ENCODE measurements around the gene SIN3B.

Gene SIN3B

GRCh38 chr19:16888629-16889365 is 59.6 kb downstream of the SIN3B start, which contains the start of gene F2RL3:
TSS of gene F2RL3 (plus strand) at chr19:16888999. CDS start at chr19:16889190, 191 bp downstream.
- DNase-seq (ENCODE audit: low read depth, low spot score): no peak

GRCh38 chr19:16889366-16889882 is 60.2 kb downstream of the SIN3B start:
- no peak for DNase-seq (ENCODE audit: low read depth, low spot score)

- no peak for DNase-seq (ENCODE audit: low read depth, low spot score)
Measured at GRCh38 chr19:16889883-16890460, 60.8 kb downstream of the SIN3B start.

- DNase-seq (ENCODE audit: low read depth, low spot score): no peak
Measured at GRCh38 chr19:16890461-16891184, 61.4 kb downstream of the SIN3B start.

DNA sequence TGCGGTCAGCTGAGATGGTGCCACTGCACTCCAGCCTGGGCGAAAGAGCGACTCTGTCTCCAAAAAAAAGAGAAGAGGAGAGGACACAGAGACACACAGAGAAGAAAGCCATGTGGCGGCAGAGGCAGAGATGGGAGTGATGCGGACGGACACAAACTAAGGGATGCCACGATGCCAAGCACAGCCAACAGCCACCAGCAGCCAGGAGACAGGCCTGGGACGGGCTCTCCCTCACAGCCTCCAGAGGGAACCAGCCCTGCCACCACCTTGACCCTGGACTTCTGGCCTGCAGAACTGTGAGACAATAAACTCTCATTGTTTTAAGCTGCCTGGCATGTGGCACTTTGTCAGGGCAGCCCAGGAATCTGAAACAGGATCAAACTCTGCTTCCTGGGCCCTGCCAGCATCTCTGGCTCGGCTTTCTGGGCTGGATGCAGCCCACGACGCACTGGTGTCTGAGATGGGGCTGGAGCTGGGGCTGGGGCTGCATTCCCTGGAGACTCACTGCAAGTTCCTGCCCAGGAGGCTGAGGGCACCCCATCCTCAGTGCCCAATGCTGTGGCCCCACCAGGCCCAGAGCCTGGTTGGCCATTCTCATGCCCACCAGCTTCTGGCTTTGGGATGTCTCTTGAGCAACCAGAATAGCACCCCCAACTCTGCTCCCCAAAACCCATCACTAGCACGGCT is 62.6 kb downstream of the SIN3B start:
- no peak for DNase-seq (ENCODE audit: low read depth, low spot score)

DNA sequence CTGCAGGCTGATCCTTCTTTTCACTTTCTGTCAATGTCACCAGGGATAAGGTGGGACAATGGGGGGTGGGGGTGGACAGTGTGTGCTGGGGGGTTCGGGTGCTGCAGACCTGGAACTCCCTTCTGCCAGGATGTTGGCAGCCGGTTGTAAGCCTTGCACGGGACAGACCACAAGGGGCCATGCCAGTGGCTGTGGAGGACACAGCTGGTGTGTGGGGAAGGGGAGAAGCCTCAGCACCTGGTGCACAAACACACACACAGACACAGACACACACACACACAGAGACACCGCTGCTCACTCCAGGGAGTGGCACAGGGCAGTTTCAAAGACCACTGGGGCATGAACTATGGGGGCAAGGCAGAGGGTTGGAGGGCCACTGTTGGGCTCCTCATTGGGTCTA is 63.2 kb downstream of the SIN3B start:
- DNase-seq (ENCODE audit: low read depth, low spot score): no peak

- no peak for DNase-seq (ENCODE audit: low read depth, low spot score)
Measured at GRCh38 chr19:16892868-16893685, 63.9 kb downstream of the SIN3B start.

DNA sequence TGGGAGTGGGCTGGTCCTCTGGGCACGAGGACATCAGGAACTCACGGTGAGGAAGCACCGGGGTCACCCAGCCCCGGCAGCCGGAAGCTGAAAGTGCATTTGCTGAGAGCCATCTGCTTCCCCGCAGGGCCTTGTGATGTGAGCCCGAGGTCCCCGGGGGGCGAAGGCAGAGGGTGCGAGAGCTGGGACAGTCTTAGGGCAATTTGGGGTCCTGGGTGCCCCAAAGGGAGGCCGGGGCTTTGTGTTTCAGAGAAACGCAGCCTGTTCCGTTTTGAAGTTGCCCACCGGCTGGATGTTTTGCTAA is 64.4 kb downstream of the SIN3B start:
- DNase-seq (ENCODE audit: low read depth, low spot score): no peak

GRCh38 chr19:16894080-16894479 is 64.9 kb downstream of the SIN3B start:
- DNase-seq (ENCODE audit: low read depth, low spot score): no peak

DNA sequence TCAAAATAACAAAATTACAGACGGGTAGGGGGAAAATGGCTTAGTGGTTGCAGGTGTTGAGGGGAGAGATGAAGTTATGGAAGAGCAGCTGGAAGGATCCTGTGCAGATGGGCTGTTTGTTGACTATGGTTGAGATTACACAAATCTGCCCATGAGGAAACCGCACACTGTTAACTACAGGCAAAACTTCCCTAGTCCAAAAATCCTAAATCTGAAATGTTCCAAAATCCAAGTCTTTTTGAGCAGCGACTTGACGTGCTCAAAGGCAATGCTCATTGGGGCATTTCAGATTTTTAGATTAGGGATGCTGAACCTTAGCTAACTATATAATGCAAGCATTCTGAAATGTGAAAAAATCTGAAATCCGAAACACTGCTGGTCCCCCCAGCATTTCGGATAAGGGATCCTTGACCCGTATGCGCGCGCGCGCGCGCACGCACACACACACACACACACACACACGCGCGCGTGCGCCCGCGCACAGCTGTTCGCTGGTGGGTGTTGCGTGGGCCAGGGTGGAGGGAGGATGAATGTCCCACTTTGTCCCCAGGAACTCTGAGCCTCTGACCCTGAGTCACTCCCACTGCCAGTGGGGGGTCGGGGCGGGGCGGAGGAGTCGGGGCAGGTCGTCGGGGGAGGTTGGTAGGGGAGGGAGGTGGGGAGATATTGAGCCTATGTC is 66.4 kb downstream of the SIN3B start:
- DNase-seq (ENCODE audit: low read depth, low spot score): no peak

DNA sequence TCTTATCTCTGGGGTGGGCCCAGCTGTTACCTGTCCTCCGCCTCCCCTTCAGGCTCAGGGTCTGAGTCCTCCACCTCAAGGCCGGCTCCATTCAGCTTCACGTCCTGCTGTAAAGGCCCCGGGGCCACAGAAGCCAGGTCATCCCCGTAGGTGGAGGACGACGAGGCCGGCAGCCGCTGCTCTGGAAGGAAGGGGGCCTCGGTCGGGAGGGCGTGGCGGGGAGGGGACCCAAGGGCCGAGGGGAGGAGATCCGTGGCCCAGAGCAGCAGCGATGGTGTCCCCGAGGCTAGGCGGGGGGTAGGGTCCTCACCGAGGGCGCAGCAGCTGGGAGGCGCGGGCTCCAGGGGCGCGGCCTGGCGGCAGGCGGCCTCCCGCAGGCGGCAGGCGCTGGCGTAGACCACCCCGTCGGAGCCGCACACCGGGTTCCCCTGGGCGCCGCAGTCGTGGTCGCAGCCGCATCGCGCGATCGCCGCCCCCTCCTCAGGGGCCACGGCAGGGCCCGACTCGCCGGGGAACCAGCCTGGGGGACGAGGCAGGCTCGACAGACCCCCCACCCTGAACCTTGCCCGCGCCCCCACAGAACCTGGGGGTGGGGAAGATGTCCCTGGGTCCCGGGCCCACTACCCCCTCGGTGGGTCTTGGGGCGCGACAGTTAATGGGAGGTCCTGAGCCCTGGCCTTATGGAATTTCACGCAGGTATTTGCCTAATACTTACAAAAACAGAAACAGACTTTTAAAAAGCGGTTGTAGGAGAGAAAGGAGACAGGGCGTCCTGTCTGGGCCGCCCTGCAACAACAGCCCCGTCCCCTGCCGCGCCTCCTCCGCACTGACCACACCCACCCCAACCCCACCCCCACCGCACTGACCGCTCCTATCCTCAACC is 67.2 kb downstream of the SIN3B start:
- no peak for DNase-seq (ENCODE audit: low read depth, low spot score)

DNA sequence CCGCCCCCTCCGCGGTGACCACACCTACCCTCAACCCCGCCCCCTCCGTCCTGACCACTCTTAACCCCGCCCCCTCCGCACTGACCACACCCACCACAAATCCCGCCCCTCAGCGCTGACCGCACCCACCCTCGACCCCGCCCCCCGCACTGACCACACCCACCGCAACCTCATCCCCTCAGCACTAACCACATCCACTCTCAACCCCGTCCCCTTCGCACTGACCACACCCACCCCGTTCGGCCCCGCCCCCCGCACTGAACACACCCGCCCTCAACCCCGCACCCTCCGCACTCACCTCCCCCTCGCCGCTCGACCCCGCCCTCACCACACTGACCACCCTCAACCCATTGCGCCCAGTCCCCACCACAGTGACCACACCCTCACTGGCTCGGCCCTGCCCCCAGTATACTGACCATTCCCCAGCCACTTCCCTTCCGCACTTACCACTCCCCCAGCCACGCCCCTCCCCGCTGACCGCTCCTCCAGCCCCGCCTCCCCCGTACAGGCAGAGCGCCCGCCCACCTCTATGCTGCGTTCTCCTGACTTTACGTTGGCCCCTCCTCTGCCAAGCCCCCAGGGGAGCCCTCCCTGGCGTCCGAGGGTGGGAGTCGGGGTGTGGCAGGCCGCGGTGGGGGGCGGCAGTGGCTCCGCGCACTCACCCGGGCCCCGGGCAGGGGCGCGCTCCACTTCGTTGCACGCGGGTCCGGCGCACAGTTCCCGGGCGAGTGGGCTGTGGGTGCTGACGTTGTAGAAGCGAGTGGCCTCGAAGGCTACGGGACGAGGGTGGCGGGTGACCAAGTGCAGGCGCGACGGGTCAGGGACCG is 68.0 kb downstream of the SIN3B start:
- peak; percentile 87 for DNase-seq (ENCODE audit: low read depth, low spot score)

DNA sequence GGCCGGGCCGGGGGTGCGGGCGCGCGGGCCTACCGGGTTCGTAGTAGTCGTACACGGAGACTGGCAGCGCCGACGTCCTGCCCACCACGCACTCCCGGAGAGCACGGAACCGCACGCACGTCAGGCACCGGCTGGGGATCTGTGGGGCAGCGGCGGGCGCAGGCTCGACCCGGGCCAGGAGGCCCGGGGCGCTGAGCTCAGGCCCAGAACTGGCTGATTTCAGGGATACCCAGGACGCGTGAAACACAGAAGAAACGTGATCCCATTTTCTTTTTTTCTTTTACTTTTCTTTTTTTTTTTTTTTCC is 68.6 kb downstream of the SIN3B start:
- no peak for DNase-seq (ENCODE audit: low read depth, low spot score)

DNA sequence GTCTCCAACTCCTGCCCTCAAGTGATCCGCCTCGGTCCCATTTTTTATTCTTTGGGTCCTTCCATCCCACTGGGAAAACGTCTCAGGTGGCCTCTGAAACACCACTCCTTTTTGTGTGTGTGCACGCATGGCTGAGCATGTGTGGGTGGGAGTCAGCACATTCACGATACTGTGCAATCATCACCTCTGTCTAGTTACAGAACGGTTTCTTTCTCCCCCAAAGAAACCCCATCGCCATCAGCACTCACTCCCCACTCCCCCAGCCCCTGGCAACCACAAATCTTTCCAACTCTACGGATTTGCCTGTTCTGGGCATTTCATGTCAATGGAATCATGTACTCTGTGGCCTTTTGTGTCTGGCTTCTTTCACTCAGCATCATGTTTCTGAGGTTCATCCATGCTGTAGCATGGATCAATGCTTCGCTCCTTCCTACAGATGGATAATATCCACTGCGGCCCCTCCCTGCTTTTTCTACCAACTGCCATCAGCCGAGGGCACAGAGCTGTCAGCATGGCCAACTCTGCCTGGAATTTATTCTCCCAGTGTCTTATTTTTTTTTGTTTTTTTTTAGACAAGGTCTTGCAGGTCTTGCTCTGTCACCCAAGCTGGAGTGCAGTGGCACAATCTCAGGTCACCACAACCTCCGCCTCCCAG is 69.3 kb downstream of the SIN3B start:
- no peak for DNase-seq (ENCODE audit: low read depth, low spot score)

- DNase-seq (ENCODE audit: low read depth, low spot score): no peak
Measured at GRCh38 chr19:16899566-16900075, 70.4 kb downstream of the SIN3B start.

DNA sequence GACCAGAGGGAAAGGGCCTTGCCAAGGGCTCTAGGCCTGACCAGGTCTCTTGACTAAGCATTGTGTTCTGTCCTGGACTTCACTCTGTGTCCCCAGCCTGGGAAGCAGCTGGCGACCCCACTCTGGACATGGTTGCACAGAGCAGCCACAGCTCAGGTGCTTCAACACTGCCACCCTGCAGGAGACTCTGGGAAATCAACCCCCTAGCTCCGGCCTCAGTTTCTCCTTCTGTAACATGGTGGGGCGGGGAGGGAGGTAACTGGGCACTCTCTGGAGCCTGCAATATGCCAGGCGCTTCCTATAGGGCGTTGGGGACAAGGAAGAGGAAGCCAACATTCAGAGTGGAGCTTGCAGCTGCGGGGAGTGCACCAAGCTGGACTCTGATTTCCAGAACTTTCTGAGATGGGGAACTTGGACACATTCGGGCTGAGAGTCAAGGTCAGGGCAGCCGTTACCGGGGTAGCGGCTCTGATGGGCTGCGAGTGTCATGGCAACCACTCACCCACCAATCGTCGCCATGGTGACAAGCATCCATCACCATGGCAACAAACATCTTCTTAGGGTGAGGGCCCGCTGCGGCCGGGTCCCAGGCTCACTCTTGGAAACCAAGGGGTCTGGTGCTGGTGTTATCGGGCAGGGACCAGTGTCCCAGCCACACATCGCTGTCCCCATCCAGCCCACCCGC is 72.4 kb downstream of the SIN3B start:
- DNase-seq (ENCODE audit: low read depth, low spot score): no peak

- no peak for DNase-seq (ENCODE audit: low read depth, low spot score)
Measured at GRCh38 chr19:16902545-16902944, 73.3 kb downstream of the SIN3B start.

DNA sequence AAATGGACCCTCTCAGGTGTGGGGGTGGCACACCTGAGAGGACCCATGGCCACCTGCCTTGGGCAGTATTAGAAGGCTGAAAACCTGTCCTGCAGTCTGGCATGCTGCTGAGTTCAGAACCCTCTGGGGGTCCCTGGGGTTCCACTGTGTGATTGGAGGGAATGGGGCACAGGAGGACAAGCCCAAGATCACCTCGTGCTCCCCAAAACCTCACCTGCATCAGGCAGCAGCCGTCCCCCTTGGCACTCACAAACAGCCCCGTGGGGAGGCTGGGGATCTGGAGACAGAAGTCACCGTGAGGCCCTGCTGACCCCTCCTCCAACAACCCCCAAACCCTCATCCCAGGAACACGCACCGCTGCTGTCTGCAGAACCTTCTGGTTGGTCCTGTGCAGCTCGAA is 74.1 kb downstream of the SIN3B start:
- DNase-seq (ENCODE audit: low read depth, low spot score): no peak

Data from brain pericyte (primary cell).